ENCODE measurements around the gene IQCF2. TPM values are rescaled to one million over a fixed set of nuclear protein-coding genes. Genes with fewer than 3 reads are reported as not detected.

The IQCF2 gene
- total RNA-seq, 1 experiment from 2014 or later, result not detected

- Histone ChIP-seq H3K36me3 (ENCODE audit: low read depth, low read length) (no peaks in the 10 kb centered on the region), H2AFZ (ENCODE audit: low read length) (no peak overlapping the region), H3K27me3 (ENCODE audit: low read length) (peaks cover 13% of the 10 kb centered on the region), H3K9ac (ENCODE audit: low read length) (no peak overlapping the region), H3F3A (ENCODE audit: low read length, unreplicated experiment) (no peaks in the 10 kb centered on the region), H3K9me2 (replicated peaks; ENCODE audit: low read length) (no peaks in the 10 kb centered on the region), H3K4me3 (ENCODE audit: low read length) (no peak overlapping the region), H3K27ac (ENCODE audit: low read length) (no peak overlapping the region), H3K4me1 (ENCODE audit: insufficient read depth, low read length) (no peaks in the 10 kb centered on the region), H3K79me2 (ENCODE audit: low read length) (no peaks in the 10 kb centered on the region), H4K20me1 (ENCODE audit: low read length) (no peaks in the 10 kb centered on the region), H3K4me2 (ENCODE audit: low read length) (no peak overlapping the region), H3K9me3 (ENCODE audit: low read length) (no peaks in the 10 kb centered on the region)
- TF ChIP-seq EZH2 (IDR thresholded peaks at IDR 0.05; ENCODE audit: low read length, unreplicated experiment) (no peak), EZH2phosphoT487 (IDR thresholded peaks at IDR 0.05; ENCODE audit: borderline replicate concordance, low read length) (no peak), CTCF (conservative IDR thresholded peaks at IDR 0.05; ENCODE audit: low read depth, low read length) (no peak)
- POLR2A ChIA-PET (ENCODE audit: unreplicated experiment), result no interaction called here
- BruUV-seq (replicated peaks), result no TSS peak
- DNase-seq (no peak), ATAC-seq (no peak)
- intact Hi-C loops (cut with micrococcal nuclease), result no loop called here
- CTCF ChIA-PET, result no interaction called here
These were observed 42.3 kb upstream of the IQCF2 start for GRCh38 chr3:51819151-51819550.

- no TSS peak for BruUV-seq (replicated peaks)
- no peak; the same call in 1 of the 2 replicates for ATAC-seq
- no peaks in the 10 kb centered on the region for H3F3A ChIP-seq (ENCODE audit: low read length, unreplicated experiment)
- CTCF ChIA-PET, result no interaction called here
- no peak overlapping the region for H3K27ac ChIP-seq (ENCODE audit: low read length)
- no peaks in the 10 kb centered on the region for H3K9me2 ChIP-seq (replicated peaks; ENCODE audit: low read length)
- intact Hi-C loops (cut with micrococcal nuclease), result no loop called here
- no peaks in the 10 kb centered on the region for H3K9me3 ChIP-seq (ENCODE audit: low read length)
- H3K4me3 ChIP-seq (ENCODE audit: low read length), result no peak overlapping the region
- no peak overlapping the region for H3K9ac ChIP-seq (ENCODE audit: low read length)
- H3K4me1 ChIP-seq (ENCODE audit: insufficient read depth, low read length), result no peaks in the 10 kb centered on the region
- H4K20me1 ChIP-seq (ENCODE audit: low read length), result no peaks in the 10 kb centered on the region
- no peaks in the 10 kb centered on the region for H3K79me2 ChIP-seq (ENCODE audit: low read length)
- H3K36me3 ChIP-seq (ENCODE audit: low read depth, low read length), result no peaks in the 10 kb centered on the region
- POLR2A ChIA-PET (ENCODE audit: unreplicated experiment), result no interaction called here
- no peak for TF ChIP-seq EZH2 (IDR thresholded peaks at IDR 0.05; ENCODE audit: low read length, unreplicated experiment)
- peak; percentile 50; the same call in 1 of the 2 replicates for TF ChIP-seq CTCF (conservative IDR thresholded peaks at IDR 0.05; ENCODE audit: low read depth, low read length)
- no peak overlapping the region for H3K4me2 ChIP-seq (ENCODE audit: low read length)
- no peak overlapping the region for H2AFZ ChIP-seq (ENCODE audit: low read length)
- peak; percentile 11 for DNase-seq
- peaks cover 15% of the 10 kb centered on the region for H3K27me3 ChIP-seq (ENCODE audit: low read length)
These were observed 41.6 kb upstream of the IQCF2 start for GRCh38 chr3:51819709-51820406.

- Histone ChIP-seq H3K9ac (ENCODE audit: low read length) (no peak overlapping the region), H3K36me3 (ENCODE audit: low read depth, low read length) (no peaks in the 10 kb centered on the region), H2AFZ (ENCODE audit: low read length) (no peak overlapping the region), H3F3A (ENCODE audit: low read length, unreplicated experiment) (no peaks in the 10 kb centered on the region), H3K4me3 (ENCODE audit: low read length) (no peak overlapping the region), H3K79me2 (ENCODE audit: low read length) (no peaks in the 10 kb centered on the region), H4K20me1 (ENCODE audit: low read length) (no peaks in the 10 kb centered on the region), H3K4me2 (ENCODE audit: low read length) (no peak overlapping the region), H3K9me3 (ENCODE audit: low read length) (0 out of 2 replicates have a peak, but pooled peaks cover 6% of the 10 kb centered on the region), H3K4me1 (ENCODE audit: insufficient read depth, low read length) (no peaks in the 10 kb centered on the region), H3K9me2 (replicated peaks; ENCODE audit: low read length) (no peaks in the 10 kb centered on the region), H3K27ac (ENCODE audit: low read length) (no peak overlapping the region), H3K27me3 (ENCODE audit: low read length) (peaks cover 21% of the 10 kb centered on the region)
- ATAC-seq (no peak), DNase-seq (no peak)
- ChIA-PET POLR2A (ENCODE audit: unreplicated experiment) (no interaction called here), CTCF (no interaction called here)
- BruUV-seq (replicated peaks), result no TSS peak
- TF ChIP-seq EZH2phosphoT487 (IDR thresholded peaks at IDR 0.05; ENCODE audit: borderline replicate concordance, low read length) (no peak), CTCF (conservative IDR thresholded peaks at IDR 0.05; ENCODE audit: low read depth, low read length) (no peak), EZH2 (IDR thresholded peaks at IDR 0.05; ENCODE audit: low read length, unreplicated experiment) (no peak)
- intact Hi-C loops (cut with micrococcal nuclease), result no loop called here
These were observed 33.1 kb upstream of the IQCF2 start for GRCh38 chr3:51828297-51828696.
